ENCODE measurements around the gene TSPAN33. TPM values are rescaled to one million over a fixed set of nuclear protein-coding genes. Genes with fewer than 3 reads are reported as not detected.

The TSPAN33 gene
- total and polyA plus RNA-seq, 10 of the 15 experiments (the other 5 are each of a cell fraction or from before 2014, with no cell fraction given) = 12.0 to 123 (median 86.3) TPM

GRCh38 chr7:129150199-129150996 is 5.9 kb downstream of the TSPAN33 start:
- peak; percentile 26; the same call in 1 of the 2 replicates for TF ChIP-seq POLR2A (IDR thresholded peaks at IDR 0.05; ENCODE audit: low read depth, low read length)
- TF ChIP-seq SREBF2 (IDR thresholded peaks at IDR 0.05; ENCODE audit: low read length) = no peak
- peak; percentile 16 for TF ChIP-seq POLR2AphosphoS5 (IDR thresholded peaks at IDR 0.05; ENCODE audit: low read length)
- no peaks in the 10 kb centered on the region; the same call in 1 of the 2 replicates for H4K20me1 ChIP-seq (ENCODE audit: control insufficient read depth, insufficient read depth)
- H2AFZ ChIP-seq (ENCODE audit: control insufficient read depth, low read depth, low read length) = no peak overlapping the region
- in situ Hi-C loops (cut with MboI) (no loop called here), intact Hi-C loops (cut with micrococcal nuclease; ENCODE audit: unreplicated experiment) (no loop called here)
- peaks cover 0 to 6% of the 10 kb centered on the region in 2 experiments; a peak in 2 of 4 replicates for H3K36me3 ChIP-seq (ENCODE audit: control insufficient read depth in 2 of 2, insufficient read depth in 2 of 2, low read length in 1 of 2)
- peaks cover 33% of the 10 kb centered on the region for H3K4me1 ChIP-seq (ENCODE audit: control insufficient read depth, insufficient read depth, low read length)
- RAD21 ChIA-PET (ENCODE audit: unreplicated experiment) = interaction anchor here (1.2 to 8.7 kb wide), 4 partner anchors 9 to 194 kb away, joined by 3 to 71 read pairs (median 4); no protein-coding TSS in a partner anchor
- no peaks in the 10 kb centered on the region; the same call in 2 of the 3 replicates for H3K9me3 ChIP-seq (replicated peaks; ENCODE audit: control insufficient read depth, insufficient read depth, low read length)
- H3K27me3 ChIP-seq (replicated peaks in 1 of 2; ENCODE audit: control insufficient read depth in 2 of 2, insufficient read depth in 2 of 2, low read length in 1 of 2) = no peaks in the 10 kb centered on the region
- peaks cover 77% of the 10 kb centered on the region for H3K79me2 ChIP-seq (ENCODE audit: control insufficient read depth, insufficient read depth, low read length)
- DNase-seq (ENCODE audit: low read depth, low spot score) (no peak), FAIRE-seq (no peak), ATAC-seq (no peak)
- 87% methylated on average over 8 of the region's 8 CpGs for WGBS (ENCODE audit: insufficient coverage, insufficient replicate concordance, low lambda C conversion rate, missing lambda C conversion rate)
- POLR2A ChIA-PET = interaction anchor here (0.7 to 1.9 kb wide), 5 partner anchors 10 to 28 kb away, joined by 3 to 12 read pairs (median 3); no protein-coding TSS in a partner anchor
- H3K4me2 ChIP-seq (ENCODE audit: control insufficient read depth, insufficient read depth) = peak overlapping the region; percentile 47; the same call in 1 of the 2 replicates
- CTCF ChIA-PET = interaction anchor here (0.6 to 4.0 kb wide), 3 partner anchors 12 to 64 kb away, joined by 3 to 50 read pairs (median 6); no protein-coding TSS in a partner anchor
- H3K9ac ChIP-seq (ENCODE audit: control insufficient read depth, insufficient read depth, low read length) = no peak overlapping the region
- H3K27ac ChIP-seq (ENCODE audit: control insufficient read depth, insufficient read depth) = peak overlapping the region; percentile 21
- SMC1A ChIA-PET (ENCODE audit: uncharacterized antibody, unreplicated experiment) = interaction anchor here (1.0 to 3.6 kb wide), 12 partner anchors 11 to 77 kb away, joined by 3 to 21 read pairs (median 4); no protein-coding TSS in a partner anchor
- no TSS peak for BruUV-seq (replicated peaks)
- no peak overlapping the region for H3K4me3 ChIP-seq

- Histone ChIP-seq H3K9me3 (replicated peaks; ENCODE audit: control insufficient read depth, insufficient read depth, low read length) (no peaks in the 10 kb centered on the region; the same call in 1 of the 3 replicates), H4K20me1 (ENCODE audit: control insufficient read depth, insufficient read depth) (no peaks in the 10 kb centered on the region; the same call in 1 of the 2 replicates), H3K79me2 (ENCODE audit: control insufficient read depth, insufficient read depth, low read length) (peaks cover 38% of the 10 kb centered on the region), H3K27me3 (replicated peaks in 1 of 2; ENCODE audit: control insufficient read depth in 2 of 2, insufficient read depth in 2 of 2, low read length in 1 of 2) (no peaks in the 10 kb centered on the region), H3K27ac (ENCODE audit: control insufficient read depth, insufficient read depth) (no peak overlapping the region), H2AFZ (ENCODE audit: control insufficient read depth, low read depth, low read length) (no peak overlapping the region), H3K36me3 (ENCODE audit: control insufficient read depth in 2 of 2, insufficient read depth in 2 of 2, low read length in 1 of 2) (peaks cover 6% of the 10 kb centered on the region in 2 experiments; a peak in 3 of 4 replicates), H3K4me3 (no peak overlapping the region), H3K9ac (ENCODE audit: control insufficient read depth, insufficient read depth, low read length) (no peak overlapping the region), H3K4me1 (ENCODE audit: control insufficient read depth, insufficient read depth, low read length) (peaks cover 23% of the 10 kb centered on the region), H3K4me2 (ENCODE audit: control insufficient read depth, insufficient read depth) (no peak overlapping the region)
- RAD21 ChIA-PET (ENCODE audit: unreplicated experiment) = interaction anchor here (0.8 to 1.0 kb wide), 2 partner anchors 11 to 12 kb away, joined by 3 read pairs; no protein-coding TSS in a partner anchor
- CTCF ChIA-PET = interaction anchor here (1.3 to 12.7 kb wide), 3 partner anchors 9 to 12 kb away, joined by 3 to 168 read pairs (median 7); partner anchors contain the start of gene TSPAN33
- intact Hi-C loops (cut with micrococcal nuclease; ENCODE audit: unreplicated experiment) = no loop called here
- in situ Hi-C loops (cut with MboI) = no loop called here
- no peak for FAIRE-seq
- SMC1A ChIA-PET (ENCODE audit: uncharacterized antibody, unreplicated experiment) = interaction anchor here (1.0 to 3.3 kb wide), 4 partner anchors 10 to 65 kb away, joined by 3 to 15 read pairs (median 3); no protein-coding TSS in a partner anchor
- POLR2A ChIA-PET = interaction anchor here (2.0 to 3.3 kb wide), 2 partner anchors 11 to 13 kb away, joined by 5 to 17 read pairs; partner anchors contain the start of gene TSPAN33
- BruUV-seq (replicated peaks) = no TSS peak
- no peak for DNase-seq (ENCODE audit: low read depth, low spot score)
- ATAC-seq = no peak
- 98% methylated on average over 9 of the region's 9 CpGs for WGBS (ENCODE audit: insufficient coverage, insufficient replicate concordance, low lambda C conversion rate, missing lambda C conversion rate)
- TF ChIP-seq CHD4 (IDR thresholded peaks at IDR 0.05) (no peak), CEBPZ (IDR thresholded peaks at IDR 0.05; ENCODE audit: low read depth, low read length) (no peak), ESRRA (IDR thresholded peaks at IDR 0.05; ENCODE audit: low read length) (no peak), IKZF2 (IDR thresholded peaks at IDR 0.05) (no peak), PAX8 (IDR thresholded peaks at IDR 0.05) (no peak), CTCF (IDR thresholded peaks at IDR 0.05 in 2 of 3, conservative IDR thresholded peaks at IDR 0.05 in 1 of 3; ENCODE audit: control insufficient read depth in 2 of 3, extremely low read depth in 1 of 3, insufficient read depth in 1 of 3, low read depth in 3 of 3, low read length in 3 of 3) (no peak)
Measured at GRCh38 chr7:129157651-129158050, 13.1 kb downstream of the TSPAN33 start.

Data from GM12878 (cell line).